KOPT-K1 (cell line): ENCODE data around the gene RBM19.

Experiments
- H3K27ac ChIP-seq: fragments of 200-600 bp; sonication (generic); 2 replicates; pipeline ENCODE4 v1.5.1; 2016; ENCODE audit warnings: antibody characterized with exemption, mild to moderate bottlenecking, low read depth, low read length; ENCODE audit not compliant: poor library complexity, severe bottlenecking
- H3K36me3 ChIP-seq: fragments of 200-600 bp; sonication (generic); 2 replicates; pipeline ENCODE4 v1.5.1; 2017; ENCODE audit warnings: antibody characterized with exemption, mild to moderate bottlenecking, low read length, moderate library complexity; ENCODE audit not compliant: insufficient read depth
- H3K9me3 ChIP-seq: fragments of 200-600 bp; sonication (generic); 2 replicates; pipeline ENCODE4 v1.5.1; 2017; ENCODE audit warnings: antibody characterized with exemption, low read length, mild to moderate bottlenecking; ENCODE audit not compliant: insufficient read depth, poor library complexity, severe bottlenecking

Gene RBM19

GRCh38 chr12:113831016-113831415 is 135.1 kb downstream of the RBM19 start:
- no peaks in the 10 kb centered on the region for H3K9me3 ChIP-seq
- H3K27ac ChIP-seq = no peak overlapping the region
- H3K36me3 ChIP-seq = no peaks in the 10 kb centered on the region; the same call in 1 of the 2 replicates

GRCh38 chr12:113829212-113829611 is 136.9 kb downstream of the RBM19 start:
- Histone ChIP-seq H3K27ac (no peak overlapping the region), H3K9me3 (no peaks in the 10 kb centered on the region), H3K36me3 (no peaks in the 10 kb centered on the region; the same call in 1 of the 2 replicates)

GRCh38 chr12:113827539-113828114 is 138.5 kb downstream of the RBM19 start:
- Histone ChIP-seq H3K9me3 (no peaks in the 10 kb centered on the region), H3K27ac (no peak overlapping the region), H3K36me3 (no peaks in the 10 kb centered on the region; the same call in 1 of the 2 replicates)

GRCh38 chr12:113826805-113827538 is 139.2 kb downstream of the RBM19 start:
- Histone ChIP-seq H3K27ac (no peak overlapping the region), H3K36me3 (no peaks in the 10 kb centered on the region; the same call in 1 of the 2 replicates), H3K9me3 (no peaks in the 10 kb centered on the region)

GRCh38 chr12:113825705-113826104 is 140.4 kb downstream of the RBM19 start:
- Histone ChIP-seq H3K27ac (no peak overlapping the region), H3K36me3 (peaks cover 4% of the 10 kb centered on the region; the same call in 1 of the 2 replicates), H3K9me3 (no peaks in the 10 kb centered on the region)

- Histone ChIP-seq H3K36me3 (peaks cover 4% of the 10 kb centered on the region; the same call in 1 of the 2 replicates), H3K27ac (no peak overlapping the region), H3K9me3 (no peaks in the 10 kb centered on the region)
Measured at GRCh38 chr12:113823816-113824215, 142.3 kb downstream of the RBM19 start.

- no peaks in the 10 kb centered on the region for H3K9me3 ChIP-seq
- H3K36me3 ChIP-seq = peaks cover 4% of the 10 kb centered on the region; the same call in 1 of the 2 replicates
- no peak overlapping the region for H3K27ac ChIP-seq
Measured at GRCh38 chr12:113823016-113823415, 143.1 kb downstream of the RBM19 start.

- no peak overlapping the region for H3K27ac ChIP-seq
- H3K9me3 ChIP-seq = no peaks in the 10 kb centered on the region
- peaks cover 4% of the 10 kb centered on the region; the same call in 1 of the 2 replicates for H3K36me3 ChIP-seq
Measured at GRCh38 chr12:113820842-113821241, 145.3 kb downstream of the RBM19 start.

GRCh38 chr12:113820309-113820708 is 145.8 kb downstream of the RBM19 start:
- H3K9me3 ChIP-seq = no peaks in the 10 kb centered on the region
- H3K36me3 ChIP-seq = peaks cover 4% of the 10 kb centered on the region; the same call in 1 of the 2 replicates
- no peak overlapping the region for H3K27ac ChIP-seq

- Histone ChIP-seq H3K27ac (no peak overlapping the region), H3K9me3 (no peaks in the 10 kb centered on the region), H3K36me3 (peaks cover 4% of the 10 kb centered on the region; the same call in 1 of the 2 replicates)
Measured at GRCh38 chr12:113819495-113819894, 146.6 kb downstream of the RBM19 start.

GRCh38 chr12:113818833-113819232 is 147.3 kb downstream of the RBM19 start:
- Histone ChIP-seq H3K27ac (no peak overlapping the region), H3K9me3 (no peaks in the 10 kb centered on the region), H3K36me3 (peaks cover 4% of the 10 kb centered on the region; the same call in 1 of the 2 replicates)

- Histone ChIP-seq H3K36me3 (peaks cover 4% of the 10 kb centered on the region; the same call in 1 of the 2 replicates), H3K27ac (no peak overlapping the region), H3K9me3 (no peaks in the 10 kb centered on the region)
Measured at GRCh38 chr12:113818283-113818682, 147.8 kb downstream of the RBM19 start.

- H3K36me3 ChIP-seq = peaks cover 4% of the 10 kb centered on the region; the same call in 1 of the 2 replicates
- no peak overlapping the region for H3K27ac ChIP-seq
- no peaks in the 10 kb centered on the region for H3K9me3 ChIP-seq
Measured at GRCh38 chr12:113816866-113817265, 149.3 kb downstream of the RBM19 start.

GRCh38 chr12:113815031-113815430 is 151.1 kb downstream of the RBM19 start:
- Histone ChIP-seq H3K27ac (no peak overlapping the region), H3K9me3 (no peaks in the 10 kb centered on the region), H3K36me3 (no peaks in the 10 kb centered on the region)

- H3K9me3 ChIP-seq = no peaks in the 10 kb centered on the region
- no peaks in the 10 kb centered on the region for H3K36me3 ChIP-seq
- H3K27ac ChIP-seq = no peak overlapping the region
Measured at GRCh38 chr12:113813229-113813541, 152.9 kb downstream of the RBM19 start.
